HCEC 1CT (cell line): ENCODE data around the gene RGS21.
"Not testable (repeated sequence)": the region's sequence is repeated elsewhere in the genome, so short reads cannot be mapped to it uniquely, and the experiment has no call there.

Experiments
- DNase-seq: peaks from one replicate; pipeline ENCODE4 v3.0.0-alpha.2; 2017

RGS21 gene

GRCh38 chr1:192316942-192317450 lies at the start of gene RGS21:
Gene RGS21 (plus strand): TSS chr1:192316992. CDS start chr1:192343037, 26,045 bp downstream.
- DNase-seq = no peak

DNA sequence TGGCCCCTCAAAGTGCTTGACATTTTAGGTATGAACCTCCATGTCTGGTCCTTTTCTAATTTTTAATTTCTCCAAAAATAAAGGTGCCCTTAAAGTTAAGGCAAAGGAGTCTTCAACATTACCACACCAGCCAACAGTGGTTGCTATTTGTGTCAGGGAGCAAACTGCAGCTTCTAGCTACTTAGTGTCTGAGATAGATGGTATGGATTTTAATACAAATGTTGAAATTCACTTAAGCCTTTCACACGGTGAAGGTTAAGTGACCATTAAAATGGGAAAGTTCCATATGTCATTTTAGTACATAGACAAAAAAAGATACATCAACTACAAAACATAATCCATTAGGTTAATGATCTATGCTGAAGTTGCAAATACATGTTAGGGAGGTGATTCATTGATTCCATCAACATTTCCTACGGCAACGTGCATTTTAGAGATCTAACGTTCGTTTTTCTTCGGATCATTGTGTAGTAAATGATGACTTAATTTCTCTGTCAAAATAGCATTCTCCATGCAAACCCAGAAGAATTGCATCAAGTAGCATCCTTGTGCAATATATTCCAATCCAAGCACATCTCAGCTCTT lies 48.2 kb upstream of the RGS21 start:
- no peak for DNase-seq

DNA sequence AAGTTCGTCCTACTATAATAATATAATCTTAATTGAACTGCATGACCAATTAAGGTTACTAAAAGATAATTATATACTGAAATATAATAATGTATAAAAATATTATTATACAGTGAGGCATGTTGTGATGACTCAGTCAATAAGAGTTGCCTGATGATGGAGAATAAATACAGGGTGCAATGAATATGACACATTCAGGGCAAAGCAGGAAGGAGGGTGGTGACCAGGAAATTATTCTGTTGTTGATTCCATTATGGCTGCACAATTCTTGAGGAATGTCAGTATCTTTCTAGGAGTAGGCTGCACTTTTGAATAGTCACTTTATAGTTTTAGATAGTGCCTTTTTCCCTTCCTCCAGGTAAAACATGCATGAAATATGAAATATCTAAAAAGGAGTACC lies 46.4 kb upstream of the RGS21 start:
- DNase-seq = peak; percentile 54

DNA sequence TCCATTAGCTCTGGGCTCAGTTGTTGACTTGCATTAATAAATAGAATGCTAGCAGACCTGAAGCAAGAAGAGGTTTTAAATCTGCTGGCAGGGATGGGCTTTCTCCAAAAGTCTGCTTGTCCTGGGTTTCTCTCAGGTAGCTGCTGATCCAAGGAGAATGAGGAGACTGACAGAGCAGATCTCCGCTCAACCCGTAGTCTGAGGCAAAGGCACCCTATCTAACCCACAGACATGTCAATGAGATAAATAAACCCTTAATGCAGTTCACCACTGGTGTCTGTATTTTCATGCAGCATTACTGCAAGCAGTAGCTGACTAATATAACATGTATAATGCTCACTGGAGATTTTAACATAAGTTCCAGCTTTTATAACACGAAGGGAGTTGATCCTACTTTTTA lies 44.1 kb upstream of the RGS21 start:
- no peak for DNase-seq

DNA sequence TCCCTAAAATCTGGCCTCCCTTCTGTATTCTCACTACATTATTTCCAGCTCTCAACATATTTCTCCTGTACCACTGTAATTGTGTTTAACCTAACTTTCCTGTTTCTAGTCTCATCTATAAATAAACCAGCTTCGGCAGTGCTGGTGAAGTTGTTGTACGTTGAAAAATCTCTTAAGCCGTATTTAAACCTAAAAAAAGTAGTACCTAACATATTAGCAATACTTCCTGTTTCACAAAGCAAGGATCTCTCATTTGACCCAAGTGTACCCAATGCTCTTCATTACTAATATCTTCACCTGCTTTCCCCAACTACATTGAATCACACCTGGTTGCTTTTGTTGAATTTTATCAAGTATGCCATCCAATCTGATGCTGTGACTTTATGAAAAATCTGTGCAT lies 42.2 kb upstream of the RGS21 start:
- DNase-seq = no peak

DNA sequence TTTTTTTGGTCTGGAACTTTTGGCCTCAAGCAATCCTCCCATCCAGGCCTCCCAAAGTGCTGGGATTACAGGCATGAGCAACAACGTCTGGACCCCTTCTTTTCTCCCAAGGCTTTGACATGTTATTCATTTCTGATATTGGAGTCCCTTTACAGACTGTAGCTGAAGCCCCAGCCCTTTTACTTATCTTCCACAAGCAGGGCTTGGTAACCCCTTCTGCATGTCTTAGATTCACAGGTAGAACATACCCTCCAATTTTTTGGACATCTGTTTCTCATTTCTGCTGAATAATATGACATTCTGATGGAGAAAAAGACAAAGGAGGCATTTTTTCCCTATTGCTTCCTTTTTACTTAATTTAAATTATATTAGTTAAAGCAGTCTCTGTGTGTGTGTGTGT lies 39.2 kb upstream of the RGS21 start:
- no peak for DNase-seq

DNA sequence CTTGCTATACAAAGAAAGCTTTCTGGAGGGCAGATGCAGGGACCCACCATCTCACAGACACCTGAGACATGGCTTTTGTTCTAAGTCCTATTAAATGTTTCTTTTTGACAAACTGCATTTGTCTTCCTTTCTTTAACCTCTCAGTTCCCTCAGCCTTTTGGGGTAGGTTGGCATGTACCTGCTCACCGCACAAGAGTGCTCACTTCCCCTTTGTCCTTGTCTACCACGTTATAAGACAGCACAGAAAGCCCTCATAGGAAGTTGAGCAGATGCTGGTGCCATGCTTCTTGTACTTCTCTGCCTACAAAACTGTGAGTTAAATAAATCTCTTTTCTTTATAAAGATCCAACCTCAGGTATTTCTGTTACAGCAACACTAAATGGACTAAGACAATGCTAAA lies 31.9 kb upstream of the RGS21 start:
- DNase-seq = no peak

DNA sequence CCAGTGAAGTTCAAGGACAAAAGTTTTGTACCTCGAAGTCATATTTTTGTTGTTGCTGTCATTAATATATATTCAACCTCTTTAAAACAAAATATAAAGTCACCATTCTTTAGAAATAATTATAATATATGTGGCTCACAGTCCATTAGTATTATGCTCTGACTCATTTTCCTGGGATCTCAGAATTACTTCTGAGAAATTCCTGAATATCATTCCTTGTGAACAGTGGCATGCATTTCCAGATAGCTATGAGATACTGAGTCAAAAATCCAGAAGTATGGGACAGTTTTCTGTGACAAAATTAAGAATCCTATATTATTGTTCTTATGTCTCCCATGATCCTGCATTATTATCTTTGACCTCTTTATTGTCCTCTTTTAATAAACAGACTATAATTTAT lies 13.8 kb upstream of the RGS21 start:
- peak; percentile 11 for DNase-seq

- not testable (repeated sequence) for DNase-seq
Observed at GRCh38 chr1:192308314-192308713, 8.5 kb upstream of the RGS21 start.

GRCh38 chr1:192311281-192311680 lies 5.5 kb upstream of the RGS21 start:
- DNase-seq = peak; percentile 57

GRCh38 chr1:192327997-192328396 lies 11.2 kb downstream of the RGS21 start:
- no peak for DNase-seq

- DNase-seq = no peak
Observed at GRCh38 chr1:192342842-192343241, 26.1 kb downstream of the RGS21 start.

DNA sequence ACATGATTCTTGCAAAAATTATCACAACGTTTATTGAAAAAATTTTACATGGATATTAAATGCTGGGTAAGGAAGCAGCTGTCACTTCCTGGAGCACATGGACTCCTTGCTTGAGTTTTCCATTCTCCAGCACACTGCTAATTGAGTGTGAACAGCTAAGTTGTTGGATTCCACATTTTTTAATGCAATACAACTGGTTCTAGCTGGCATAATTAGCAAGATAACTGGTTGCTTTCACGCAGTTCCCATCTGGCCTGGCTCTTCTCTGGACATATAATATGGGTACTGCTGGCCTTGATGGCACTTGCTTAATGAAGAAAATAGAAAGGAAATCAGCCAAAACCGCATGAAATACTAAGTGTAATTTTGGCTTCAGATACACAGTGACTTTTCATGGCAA lies 26.6 kb downstream of the RGS21 start:
- no peak for DNase-seq

DNA sequence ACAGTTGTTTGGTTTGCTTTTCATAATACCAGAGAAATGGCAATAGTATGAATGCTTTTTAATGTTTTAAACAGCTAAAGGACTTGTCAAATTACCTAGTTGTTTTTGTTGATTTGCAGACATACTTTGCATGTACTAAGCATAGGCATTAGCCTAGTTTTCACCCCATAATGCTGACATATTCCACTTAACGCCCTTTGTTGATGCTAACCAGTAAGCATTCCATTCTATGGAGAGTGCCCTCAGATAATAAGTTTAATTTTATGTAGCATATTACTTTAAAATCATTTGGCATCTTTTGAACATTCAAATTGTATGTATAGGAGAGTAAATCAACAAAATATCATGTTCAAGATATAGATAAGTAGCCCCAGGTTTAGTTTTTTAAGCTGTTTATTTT lies 32.5 kb downstream of the RGS21 start:
- DNase-seq = no peak

DNA sequence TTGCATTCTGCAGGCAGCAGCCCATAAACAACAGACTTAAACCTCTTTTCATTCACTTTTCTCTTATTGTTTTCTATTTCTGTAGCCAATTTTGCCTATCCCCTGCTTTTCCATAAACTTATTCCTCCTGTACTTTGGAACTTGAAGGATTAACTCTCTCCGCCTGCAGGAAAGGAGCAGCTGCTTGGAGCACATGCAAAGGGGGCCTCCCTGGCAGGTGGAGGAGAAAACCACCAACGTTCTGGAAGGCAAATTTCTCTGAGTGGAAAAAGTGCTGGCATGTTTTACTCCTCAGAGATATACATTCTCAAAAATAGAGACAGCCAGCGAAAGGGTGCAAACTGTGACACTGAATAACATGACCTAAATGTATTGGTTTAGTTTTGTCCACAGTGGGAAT lies 33.6 kb downstream of the RGS21 start:
- DNase-seq = no peak

GRCh38 chr1:192351550-192351949 lies 34.8 kb downstream of the RGS21 start:
- DNase-seq = no peak

- DNase-seq = peak; percentile 27
Observed at GRCh38 chr1:192357924-192358323, 41.1 kb downstream of the RGS21 start.

GRCh38 chr1:192358402-192358801 lies 41.6 kb downstream of the RGS21 start:
- DNase-seq = no peak

- no peak for DNase-seq
Observed at GRCh38 chr1:192358822-192359221, 42.0 kb downstream of the RGS21 start.

DNA sequence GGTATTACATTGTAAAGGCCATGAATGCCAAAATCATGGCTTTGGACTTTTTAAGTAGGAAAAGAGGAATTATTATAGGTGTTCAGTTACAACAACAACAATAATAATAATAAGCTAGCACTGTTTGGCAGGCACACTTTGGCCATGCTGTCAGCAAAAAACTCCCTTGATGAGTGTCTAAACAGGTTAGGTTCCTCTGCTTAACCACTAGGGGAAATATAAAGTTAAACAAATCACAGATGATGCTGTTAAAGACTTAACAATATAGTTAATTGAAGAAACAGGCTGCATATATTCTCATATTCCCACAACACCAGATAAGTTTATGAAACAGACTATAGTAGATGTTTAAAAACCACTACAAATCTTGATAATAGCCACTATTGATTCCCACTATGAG lies 46.4 kb downstream of the RGS21 start:
- no peak for DNase-seq

- no peak for DNase-seq
Observed at GRCh38 chr1:192367436-192367835, 50.6 kb downstream of the RGS21 start.

DNA sequence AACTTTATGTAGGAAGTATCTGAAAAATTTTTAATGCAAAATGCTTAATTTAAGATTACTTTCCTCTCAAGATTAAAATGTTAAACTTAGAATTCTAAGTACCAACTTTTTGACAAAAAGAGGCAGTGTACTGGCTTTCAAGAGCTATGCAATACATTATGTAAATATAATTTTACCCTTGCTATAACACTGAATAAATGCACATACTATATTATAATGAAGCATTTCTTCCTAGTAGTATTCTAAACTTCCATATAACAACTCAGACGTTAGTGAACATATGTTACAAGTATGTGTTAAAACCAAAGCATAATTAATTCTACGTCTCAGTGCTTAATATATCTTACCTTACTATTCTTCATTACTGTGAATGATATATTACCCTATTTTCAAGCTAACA lies 58.5 kb downstream of the RGS21 start:
- no peak for DNase-seq

- DNase-seq = peak; percentile 32
Observed at GRCh38 chr1:192376374-192376773, 59.6 kb downstream of the RGS21 start.

DNA sequence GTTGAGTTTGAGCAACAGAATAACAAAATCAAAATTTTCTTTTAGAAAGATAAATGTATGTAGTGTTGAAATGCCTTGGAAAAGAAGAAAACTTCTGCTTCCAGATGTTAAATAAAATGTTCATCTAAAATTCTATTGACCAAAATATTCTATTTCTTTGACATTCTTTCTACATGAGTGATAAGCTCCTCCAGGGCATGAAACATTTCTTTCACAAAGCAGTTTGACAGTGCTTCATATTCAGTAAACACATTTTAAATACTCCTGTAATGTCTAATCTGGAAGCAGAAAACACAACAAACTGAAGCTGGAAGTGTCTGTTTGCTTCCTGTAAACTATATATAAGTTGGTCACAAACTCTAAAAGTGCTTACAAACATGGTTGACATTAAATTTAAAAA lies 61.5 kb downstream of the RGS21 start:
- peak; percentile 35 for DNase-seq

GRCh38 chr1:192378878-192379277 lies 62.1 kb downstream of the RGS21 start:
- no peak for DNase-seq
